SU-DHL-6 (cell line): ENCODE data around the gene TMEM69.

Experiments
- H2AFZ ChIP-seq: fragments of 200-600 bp; sonication (generic); 2 replicates; pipeline ENCODE4 v1.6.1; 2014; ENCODE audit warnings: low read depth, mild to moderate bottlenecking, moderate library complexity, mixed read lengths, antibody characterized with exemption, low read length; ENCODE audit not compliant: severe bottlenecking
- H3F3A ChIP-seq: fragments of 200-600 bp; shearing (Covaris generic); 2 replicates; pipeline ENCODE4 v1.6.0; 2016; ENCODE audit warnings: antibody characterized with exemption, mild to moderate bottlenecking; ENCODE audit not compliant: insufficient read depth
- H3K27ac ChIP-seq: fragments of 200-600 bp; sonication (generic); 2 replicates; pipeline ENCODE4 v1.5.1; 2016; ENCODE audit warnings: low read depth, mild to moderate bottlenecking, low read length, moderate library complexity, mixed read lengths
- H3K27me3 ChIP-seq: fragments of 200-600 bp; sonication (generic), shearing (Covaris generic); 2 replicates; pipeline ENCODE4 v1.6.0; 2014; ENCODE audit warnings: mild to moderate bottlenecking, low read length
- H3K36me3 ChIP-seq: fragments of 200-600 bp; sonication (generic); 2 replicates; pipeline ENCODE4 v1.6.1; 2014; ENCODE audit warnings: mild to moderate bottlenecking, low read length, mixed read lengths
- H3K4me2 ChIP-seq: fragments of 300-600, 200-600 bp; shearing (Covaris generic), sonication (generic); 2 replicates; pipeline ENCODE4 v1.6.0; 2014; ENCODE audit warnings: low read length, low read depth, mild to moderate bottlenecking; ENCODE audit not compliant: poor library complexity, severe bottlenecking
- H3K4me3 ChIP-seq: fragments of 200-600 bp; sonication (generic); 2 replicates; pipeline ENCODE4 v1.5.1; 2014; ENCODE audit warnings: antibody characterized with exemption, low read length, mild to moderate bottlenecking, mixed read lengths; ENCODE audit not compliant: insufficient read depth, poor library complexity, severe bottlenecking
- H3K79me2 ChIP-seq: fragments of 200-600 bp; sonication (generic); 2 replicates; pipeline ENCODE4 v1.6.1; 2014; ENCODE audit warnings: mild to moderate bottlenecking, low read length, moderate library complexity; ENCODE audit not compliant: insufficient read depth
- H3K9ac ChIP-seq: fragments of 200-600 bp; sonication (generic); 2 replicates; pipeline ENCODE4 v1.7.0; 2014; ENCODE audit warnings: mild to moderate bottlenecking, low read length
- H3K9me2 ChIP-seq: fragments of 200-600 bp; sonication (generic); replicated peaks from 2 replicates; pipeline ENCODE4 v1.6.1; 2014; ENCODE audit warnings: low read length; ENCODE audit not compliant: insufficient read depth
- H3K9me3 ChIP-seq: fragments of 200-600 bp; sonication (generic); 2 replicates; pipeline ENCODE4 v1.6.1; 2014; ENCODE audit warnings: low read length, mixed read lengths; ENCODE audit not compliant: insufficient read depth
- H4K20me1 ChIP-seq: fragments of 200-600 bp; sonication (generic); 2 replicates; pipeline ENCODE4 v1.6.1; 2014; ENCODE audit warnings: low read depth, mild to moderate bottlenecking, antibody characterized with exemption, low read length, moderate library complexity, mixed read lengths
- EZH2phosphoT487 ChIP-seq: fragments of 200-600 bp; sonication (generic), shearing (Covaris generic); conservative IDR thresholded peaks from 2 replicates; pipeline ENCODE4 v1.6.1; 2018; ENCODE audit warnings: mild to moderate bottlenecking, antibody characterized with exemption, low read length, moderate library complexity, mixed read lengths
- TF ChIP-seq, protein P1 (sequence below): fragments of 200-600 bp; sonication (generic); IDR thresholded peaks from one replicate; pipeline ENCODE4 v1.5.1; 2017; ENCODE audit warnings: antibody characterized with exemption, mild to moderate bottlenecking, low read length, moderate library complexity; ENCODE audit not compliant: insufficient read depth, poor library complexity, severe bottlenecking

The TMEM69 gene

DNA sequence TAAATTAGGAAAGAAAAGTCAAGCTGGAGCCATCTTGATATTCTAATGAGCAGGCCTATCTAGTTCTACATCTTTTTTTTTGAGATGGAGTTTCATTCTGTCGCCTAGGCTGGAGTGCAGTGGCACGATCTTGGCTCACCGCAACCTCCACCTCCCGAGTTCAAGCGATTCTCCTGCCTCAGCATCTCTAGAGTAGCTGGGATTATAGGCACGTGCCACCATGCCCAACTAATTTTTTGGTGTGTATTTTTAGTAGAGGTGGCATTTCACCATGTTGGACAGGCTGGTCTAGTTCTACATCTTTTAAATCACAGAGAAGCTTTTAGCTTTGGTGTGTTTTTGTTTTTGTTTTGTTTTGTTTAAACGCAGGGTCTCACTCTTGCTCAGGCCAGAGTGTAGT is 6.8 kb downstream of the TMEM69 start:
- H3K9me2 ChIP-seq = no peaks in the 10 kb centered on the region
- H3K27ac ChIP-seq = no peak overlapping the region
- H3F3A ChIP-seq = peaks cover 18% of the 10 kb centered on the region; the same call in 1 of the 2 replicates
- no peak overlapping the region for H2AFZ ChIP-seq
- peaks cover 16% of the 10 kb centered on the region for H3K79me2 ChIP-seq
- no peaks in the 10 kb centered on the region for H3K9me3 ChIP-seq
- H4K20me1 ChIP-seq = no peaks in the 10 kb centered on the region
- peaks cover 18% of the 10 kb centered on the region for H3K36me3 ChIP-seq
- no peak overlapping the region for H3K4me2 ChIP-seq
- H3K4me3 ChIP-seq = no peak overlapping the region
- no peaks in the 10 kb centered on the region for H3K27me3 ChIP-seq
- H3K9ac ChIP-seq = no peak overlapping the region
- no peak for TF ChIP-seq EZH2phosphoT487
- TF ChIP-seq, protein P1, sequence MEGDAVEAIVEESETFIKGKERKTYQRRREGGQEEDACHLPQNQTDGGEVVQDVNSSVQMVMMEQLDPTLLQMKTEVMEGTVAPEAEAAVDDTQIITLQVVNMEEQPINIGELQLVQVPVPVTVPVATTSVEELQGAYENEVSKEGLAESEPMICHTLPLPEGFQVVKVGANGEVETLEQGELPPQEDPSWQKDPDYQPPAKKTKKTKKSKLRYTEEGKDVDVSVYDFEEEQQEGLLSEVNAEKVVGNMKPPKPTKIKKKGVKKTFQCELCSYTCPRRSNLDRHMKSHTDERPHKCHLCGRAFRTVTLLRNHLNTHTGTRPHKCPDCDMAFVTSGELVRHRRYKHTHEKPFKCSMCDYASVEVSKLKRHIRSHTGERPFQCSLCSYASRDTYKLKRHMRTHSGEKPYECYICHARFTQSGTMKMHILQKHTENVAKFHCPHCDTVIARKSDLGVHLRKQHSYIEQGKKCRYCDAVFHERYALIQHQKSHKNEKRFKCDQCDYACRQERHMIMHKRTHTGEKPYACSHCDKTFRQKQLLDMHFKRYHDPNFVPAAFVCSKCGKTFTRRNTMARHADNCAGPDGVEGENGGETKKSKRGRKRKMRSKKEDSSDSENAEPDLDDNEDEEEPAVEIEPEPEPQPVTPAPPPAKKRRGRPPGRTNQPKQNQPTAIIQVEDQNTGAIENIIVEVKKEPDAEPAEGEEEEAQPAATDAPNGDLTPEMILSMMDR = no peak

DNA sequence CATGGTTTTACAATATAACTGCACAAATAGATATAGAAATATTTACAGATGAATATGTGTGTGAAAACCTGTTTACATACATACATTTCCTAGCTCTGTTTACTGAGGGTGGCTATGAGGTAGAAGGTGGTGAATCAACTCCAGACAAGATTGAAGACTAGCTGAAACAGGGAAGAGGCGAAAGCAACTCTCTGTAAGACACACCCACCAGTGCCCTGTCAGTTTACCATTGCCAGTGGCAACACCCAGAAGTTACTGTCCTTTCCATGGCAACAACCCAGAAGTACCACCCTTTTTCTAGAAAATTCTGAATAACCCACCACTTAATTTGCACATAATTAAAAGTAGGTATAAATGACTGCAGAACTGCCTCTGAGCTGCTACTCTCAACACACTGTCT is 16.7 kb downstream of the TMEM69 start:
- no peak for TF ChIP-seq EZH2phosphoT487
- TF ChIP-seq, protein P1 = no peak
- Histone ChIP-seq H3K9me2 (no peaks in the 10 kb centered on the region), H4K20me1 (no peaks in the 10 kb centered on the region), H3K4me2 (no peak overlapping the region), H3K9ac (no peak overlapping the region), H3K27me3 (no peaks in the 10 kb centered on the region), H3K27ac (no peak overlapping the region), H2AFZ (no peak overlapping the region), H3K36me3 (no peaks in the 10 kb centered on the region), H3K9me3 (no peaks in the 10 kb centered on the region), H3F3A (no peaks in the 10 kb centered on the region), H3K79me2 (no peaks in the 10 kb centered on the region), H3K4me3 (no peak overlapping the region)

DNA sequence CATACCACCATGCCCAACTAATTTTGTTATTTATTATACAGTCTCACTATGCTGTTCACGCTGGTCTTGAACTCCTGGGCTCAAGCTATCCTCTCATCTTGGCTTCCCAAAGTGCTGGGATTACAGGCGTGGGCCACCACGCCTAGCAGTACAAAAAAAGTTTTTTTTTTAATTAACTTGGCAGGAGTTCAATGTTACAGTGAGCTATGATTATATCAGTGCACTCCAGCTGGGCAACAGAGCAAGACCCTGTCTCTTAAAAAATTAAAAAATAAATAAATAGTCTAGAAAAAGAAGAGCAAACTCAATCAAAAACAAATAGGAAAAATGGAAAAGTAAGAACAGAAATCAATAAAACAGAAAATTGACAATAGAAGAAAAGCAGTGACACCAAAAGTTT is 25.7 kb downstream of the TMEM69 start:
- no peak overlapping the region for H2AFZ ChIP-seq
- H3F3A ChIP-seq = no peaks in the 10 kb centered on the region
- no peaks in the 10 kb centered on the region for H3K9me3 ChIP-seq
- no peaks in the 10 kb centered on the region; the same call in 1 of the 2 replicates for H3K36me3 ChIP-seq
- H3K4me3 ChIP-seq = no peak overlapping the region
- no peaks in the 10 kb centered on the region for H3K27me3 ChIP-seq
- no peak overlapping the region for H3K9ac ChIP-seq
- H3K79me2 ChIP-seq = no peaks in the 10 kb centered on the region
- TF ChIP-seq EZH2phosphoT487 = no peak
- TF ChIP-seq, protein P1 = no peak
- no peak overlapping the region for H3K27ac ChIP-seq
- no peaks in the 10 kb centered on the region for H4K20me1 ChIP-seq
- no peak overlapping the region for H3K4me2 ChIP-seq
- no peaks in the 10 kb centered on the region for H3K9me2 ChIP-seq
